ENCODE data around the gene FCN2.
"Not testable (repeated sequence)": the region's sequence is repeated elsewhere in the genome, so short reads cannot be mapped to it uniquely, and the experiment has no call there.

Gene FCN2

GRCh38 chr9:134847138-134847537 is 33.5 kb upstream of the FCN2 start:
- DNase-seq (ENCODE audit: low read depth in 2 of 2): no peak

GRCh38 chr9:134847752-134848432 is 32.7 kb upstream of the FCN2 start:
- DNase-seq (ENCODE audit: low read depth in 2 of 2): no peak

- no peak for DNase-seq (ENCODE audit: low read depth in 2 of 2)
Observed at GRCh38 chr9:134848504-134848903, 32.1 kb upstream of the FCN2 start.

- DNase-seq (ENCODE audit: low read depth in 2 of 2): no peak
Observed at GRCh38 chr9:134850611-134851010, 30.0 kb upstream of the FCN2 start.

GRCh38 chr9:134851020-134851419 is 29.6 kb upstream of the FCN2 start:
- DNase-seq (ENCODE audit: low read depth in 2 of 2): no peak

GRCh38 chr9:134852906-134853654 is 27.5 kb upstream of the FCN2 start:
- DNase-seq (ENCODE audit: low read depth in 2 of 2): no peak

- DNase-seq (ENCODE audit: low read depth in 2 of 2): no peak
Observed at GRCh38 chr9:134853893-134854292, 26.7 kb upstream of the FCN2 start.

- DNase-seq (ENCODE audit: low read depth in 2 of 2): no peak
Observed at GRCh38 chr9:134854541-134854981, 26.0 kb upstream of the FCN2 start.

- DNase-seq (ENCODE audit: low read depth in 2 of 2): no peak
Observed at GRCh38 chr9:134855231-134855899, 25.2 kb upstream of the FCN2 start.

GRCh38 chr9:134855900-134856377 is 24.7 kb upstream of the FCN2 start:
- no peak for DNase-seq (ENCODE audit: low read depth in 2 of 2)

- DNase-seq (ENCODE audit: low read depth in 2 of 2): not testable (repeated sequence)
Observed at GRCh38 chr9:134857451-134857850, 23.2 kb upstream of the FCN2 start.

GRCh38 chr9:134858051-134858841 is 22.4 kb upstream of the FCN2 start:
- peak; percentile 18 to 36 for DNase-seq (ENCODE audit: low read depth in 2 of 2)

GRCh38 chr9:134860510-134860909 is 20.1 kb upstream of the FCN2 start:
- no peak for DNase-seq (ENCODE audit: low read depth in 2 of 2)

GRCh38 chr9:134861595-134862334 is 18.8 kb upstream of the FCN2 start:
- no peak for DNase-seq (ENCODE audit: low read depth in 2 of 2)

GRCh38 chr9:134863306-134863902 is 17.2 kb upstream of the FCN2 start:
- DNase-seq (ENCODE audit: low read depth in 2 of 2): no peak

GRCh38 chr9:134863941-134864820 is 16.4 kb upstream of the FCN2 start:
- no peak for DNase-seq (ENCODE audit: low read depth in 2 of 2)

GRCh38 chr9:134864821-134865190 is 15.8 kb upstream of the FCN2 start:
- no peak for DNase-seq (ENCODE audit: low read depth in 2 of 2)

- no peak for DNase-seq (ENCODE audit: low read depth in 2 of 2)
Observed at GRCh38 chr9:134867917-134868750, 12.5 kb upstream of the FCN2 start.
